Lower leg skin (tissue), 4 donors: ENCODE measurements around the gene DYNC2H1. TPM values are rescaled to one million over a fixed set of nuclear protein-coding genes. Genes with fewer than 3 reads are reported as not detected.

Experiments
- DNase-seq, 2 donors: peaks; one replicate each; pipeline ENCODE4 v3.0.0-alpha.2; 2019; ENCODE audit warnings: low spot score in 2 of 2
- H3K4me3 ChIP-seq: fragments of 200-600 bp; sonication (generic); 2 replicates; pipeline ENCODE4 v1.5.1; 2017; ENCODE audit warnings: mild to moderate bottlenecking, low read depth; ENCODE audit not compliant: poor library complexity, severe bottlenecking
- POLR2A ChIP-seq, 2 donors: fragments of 450-650 bp; IDR thresholded peaks; one replicate each; pipeline ENCODE4 v1.6.1; 2016 to 2017; ENCODE audit warnings: antibody characterized with exemption in 2 of 2, mild to moderate bottlenecking in 1 of 2, moderate library complexity in 1 of 2
- WGBS, 2 donors: methylation state at CpG; one replicate each; pipeline ENCODE4 v1.1.5; 2018; 5-methylcytosine and 5-hydroxymethylcytosine counted together
- intact Hi-C: fragments of 100-400 bp; cut with DNase I; formaldehyde crosslinking; loops from one replicate; pipeline ENCODE4 v1.15.0; 2023; ENCODE audit warnings: low total_unique reads
- total RNA-seq, 4 donors: library from RNA; depleted of rRNA; stranded (reverse); fragments of >200 nt; gene quantifications; one replicate each; pipeline ENCODE4 v1.1.0, GENCODE V29; 2016
- TF ChIP-seq, protein P1 (sequence below), 3 donors: fragments of 450-650 bp; IDR thresholded peaks; one replicate each; pipeline ENCODE4 v1.5.1; 2016; ENCODE audit warnings: antibody characterized with exemption in 3 of 3, mild to moderate bottlenecking in 3 of 3, moderate library complexity in 2 of 3

The DYNC2H1 gene
- total RNA-seq, 4 donors from 2014 or later = 8.9 to 25.8 (median 13.8) TPM

DNA sequence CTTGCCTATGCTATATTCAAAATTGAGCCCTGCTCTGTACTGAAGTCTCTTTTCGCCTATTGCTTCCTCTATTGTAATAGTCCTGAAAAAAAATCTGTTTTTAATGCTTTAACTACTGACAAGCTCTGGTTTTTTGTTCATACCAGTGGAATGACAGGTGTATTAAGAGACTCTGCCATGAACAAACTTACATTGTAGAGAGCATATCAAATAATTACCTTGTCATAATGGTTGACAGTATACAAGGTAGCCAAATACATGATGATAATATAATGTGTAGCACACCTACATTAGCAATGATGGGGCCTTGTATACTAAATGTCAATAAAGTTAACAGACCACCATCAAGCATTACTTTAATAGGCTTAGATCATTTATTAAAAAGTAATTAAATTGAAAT, 175.0 kb downstream of the DYNC2H1 start:
- no peak for DNase-seq
- no peak overlapping the region for H3K4me3 ChIP-seq
- intact Hi-C loops = no loop called here
- WGBS, 2 donors = 91 to 100% methylated on average over 1 of the region's 1 CpG
- no peak for TF ChIP-seq POLR2A (IDR thresholded peaks at IDR 0.05)
- TF ChIP-seq, protein P1, sequence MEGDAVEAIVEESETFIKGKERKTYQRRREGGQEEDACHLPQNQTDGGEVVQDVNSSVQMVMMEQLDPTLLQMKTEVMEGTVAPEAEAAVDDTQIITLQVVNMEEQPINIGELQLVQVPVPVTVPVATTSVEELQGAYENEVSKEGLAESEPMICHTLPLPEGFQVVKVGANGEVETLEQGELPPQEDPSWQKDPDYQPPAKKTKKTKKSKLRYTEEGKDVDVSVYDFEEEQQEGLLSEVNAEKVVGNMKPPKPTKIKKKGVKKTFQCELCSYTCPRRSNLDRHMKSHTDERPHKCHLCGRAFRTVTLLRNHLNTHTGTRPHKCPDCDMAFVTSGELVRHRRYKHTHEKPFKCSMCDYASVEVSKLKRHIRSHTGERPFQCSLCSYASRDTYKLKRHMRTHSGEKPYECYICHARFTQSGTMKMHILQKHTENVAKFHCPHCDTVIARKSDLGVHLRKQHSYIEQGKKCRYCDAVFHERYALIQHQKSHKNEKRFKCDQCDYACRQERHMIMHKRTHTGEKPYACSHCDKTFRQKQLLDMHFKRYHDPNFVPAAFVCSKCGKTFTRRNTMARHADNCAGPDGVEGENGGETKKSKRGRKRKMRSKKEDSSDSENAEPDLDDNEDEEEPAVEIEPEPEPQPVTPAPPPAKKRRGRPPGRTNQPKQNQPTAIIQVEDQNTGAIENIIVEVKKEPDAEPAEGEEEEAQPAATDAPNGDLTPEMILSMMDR (IDR thresholded peaks at IDR 0.05) = no peak

DNA sequence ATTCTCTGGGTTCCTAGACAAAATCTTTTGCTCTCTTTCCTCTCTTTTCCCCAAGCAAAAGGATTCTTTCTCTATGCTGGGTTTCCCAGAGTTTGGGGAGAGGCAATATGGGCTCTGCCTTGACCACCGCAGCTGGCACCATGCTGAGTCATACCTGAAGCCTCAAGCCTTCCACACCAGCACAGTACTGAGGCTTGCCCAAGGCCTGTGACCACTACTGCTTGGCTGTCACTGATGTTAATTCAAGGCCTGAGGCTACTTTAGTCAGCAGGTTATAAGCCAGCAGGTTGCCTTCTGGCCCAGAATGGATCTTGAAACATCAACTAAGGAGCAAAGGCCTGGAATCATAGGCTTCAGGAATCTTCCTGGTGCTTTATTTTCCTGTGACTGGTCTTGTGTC, 185.3 kb downstream of the DYNC2H1 start:
- 95 to 100% methylated on average over 1 of the region's 1 CpG for WGBS, 2 donors
- no peak for DNase-seq
- intact Hi-C loops = no loop called here
- H3K4me3 ChIP-seq = no peak overlapping the region
- TF ChIP-seq, protein P1 (IDR thresholded peaks at IDR 0.05) = no peak

DNA sequence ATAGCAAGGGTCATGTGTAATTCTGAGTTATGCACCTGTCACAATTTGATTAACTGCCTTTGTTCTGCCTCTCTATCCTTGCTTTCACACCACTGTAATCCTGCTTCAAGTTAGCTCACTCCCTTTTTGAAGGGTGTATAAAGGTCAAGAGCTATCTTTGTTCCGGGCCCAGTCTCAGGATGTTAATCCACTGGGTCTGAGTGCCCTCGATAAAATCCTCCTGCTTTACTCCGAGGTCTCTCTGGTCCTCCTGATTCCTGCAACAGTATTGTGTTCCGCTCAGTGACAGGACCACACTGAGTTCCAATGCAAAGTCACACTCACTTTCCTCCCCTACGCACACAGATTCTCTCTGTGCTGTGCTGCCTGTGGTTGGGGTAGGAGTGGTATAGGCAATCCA, 186.5 kb downstream of the DYNC2H1 start:
- no peak overlapping the region for H3K4me3 ChIP-seq
- TF ChIP-seq, protein P1 (IDR thresholded peaks at IDR 0.05) = no peak
- TF ChIP-seq POLR2A (IDR thresholded peaks at IDR 0.05) = no peak
- DNase-seq = no peak
- intact Hi-C loops = no loop called here
- WGBS, 2 donors = 97 to 98% methylated on average over 5 of the region's 5 CpGs

DNA sequence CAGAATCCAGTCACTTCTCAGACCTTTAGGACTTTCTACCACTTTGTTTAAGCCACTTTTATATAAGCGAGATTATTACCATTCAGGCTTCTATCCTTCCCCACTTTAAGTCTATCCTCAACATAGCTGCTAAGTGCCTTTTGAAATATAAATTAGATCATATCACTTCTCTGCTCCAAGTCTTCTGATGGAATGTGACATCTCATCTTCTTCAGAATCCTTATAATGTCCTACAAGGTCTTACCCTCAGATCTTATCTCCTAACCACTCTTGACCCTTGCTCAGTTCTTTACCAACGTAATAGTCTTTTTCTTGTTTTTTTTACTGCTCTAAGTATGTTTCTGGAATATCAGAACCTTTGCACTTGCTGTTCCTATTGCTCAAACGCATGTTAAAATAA, 188.7 kb downstream of the DYNC2H1 start:
- no peak for TF ChIP-seq POLR2A (IDR thresholded peaks at IDR 0.05)
- TF ChIP-seq, protein P1 (IDR thresholded peaks at IDR 0.05) = no peak
- intact Hi-C loops = no loop called here
- no peak for DNase-seq
- no peak overlapping the region for H3K4me3 ChIP-seq
- WGBS, 2 donors = 88 to 92% methylated on average over 3 of the region's 3 CpGs

DNA sequence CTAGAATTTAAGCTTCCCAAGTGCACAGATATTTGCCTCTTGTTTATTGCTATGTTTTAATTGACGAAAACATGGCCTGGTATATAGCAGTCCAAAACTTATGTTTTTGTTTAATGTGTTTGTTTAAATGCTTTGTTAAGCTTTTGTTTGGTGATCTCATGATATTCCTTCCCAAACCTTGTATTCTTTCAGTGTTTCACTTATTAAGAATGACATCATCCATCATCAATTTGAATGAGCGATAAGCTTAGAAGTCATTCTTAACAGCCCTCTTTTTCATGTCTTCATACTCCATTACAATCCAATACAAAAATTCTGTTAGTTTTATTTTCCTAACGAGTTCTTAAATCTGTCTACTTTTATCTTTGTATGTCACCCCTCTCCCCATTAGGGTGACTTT, 206.0 kb downstream of the DYNC2H1 start:
- WGBS, 2 donors = 83 to 86% methylated on average over 3 of the region's 3 CpGs
- intact Hi-C loops = no loop called here
- H3K4me3 ChIP-seq = no peak overlapping the region
- TF ChIP-seq, protein P1 (IDR thresholded peaks at IDR 0.05) = no peak
- no peak for TF ChIP-seq POLR2A (IDR thresholded peaks at IDR 0.05)
- DNase-seq = no peak

DNA sequence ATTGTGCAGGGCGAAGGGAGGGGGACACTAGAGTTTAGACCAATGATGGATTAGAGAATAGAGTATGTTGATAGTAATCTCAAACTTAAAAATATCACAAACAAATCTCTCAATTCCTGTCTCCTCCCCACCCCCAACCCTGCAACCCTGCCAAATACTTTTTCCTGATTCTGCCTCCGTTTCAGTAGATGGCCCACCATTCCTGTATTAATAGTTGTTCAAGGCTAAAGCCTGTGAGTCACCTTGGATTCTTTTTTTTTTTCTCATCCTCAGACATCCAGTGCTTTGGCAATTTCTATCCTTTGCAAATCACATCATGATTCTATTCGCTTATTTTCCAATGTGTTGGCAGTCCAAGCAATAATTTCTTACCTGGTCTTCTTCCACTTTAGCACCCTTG, 207.9 kb downstream of the DYNC2H1 start:
- TF ChIP-seq, protein P1 (IDR thresholded peaks at IDR 0.05) = no peak
- no peak for TF ChIP-seq POLR2A (IDR thresholded peaks at IDR 0.05)
- DNase-seq = no peak
- 56 to 67% methylated on average over 3 of the region's 3 CpGs for WGBS, 2 donors

More for the DNA sequence above, 207.9 kb downstream of the DYNC2H1 start:
- intact Hi-C loops = no loop called here
- H3K4me3 ChIP-seq = no peak overlapping the region
